ENCODE results near the gene RPS6KA3.

RPS6KA3 gene

DNA sequence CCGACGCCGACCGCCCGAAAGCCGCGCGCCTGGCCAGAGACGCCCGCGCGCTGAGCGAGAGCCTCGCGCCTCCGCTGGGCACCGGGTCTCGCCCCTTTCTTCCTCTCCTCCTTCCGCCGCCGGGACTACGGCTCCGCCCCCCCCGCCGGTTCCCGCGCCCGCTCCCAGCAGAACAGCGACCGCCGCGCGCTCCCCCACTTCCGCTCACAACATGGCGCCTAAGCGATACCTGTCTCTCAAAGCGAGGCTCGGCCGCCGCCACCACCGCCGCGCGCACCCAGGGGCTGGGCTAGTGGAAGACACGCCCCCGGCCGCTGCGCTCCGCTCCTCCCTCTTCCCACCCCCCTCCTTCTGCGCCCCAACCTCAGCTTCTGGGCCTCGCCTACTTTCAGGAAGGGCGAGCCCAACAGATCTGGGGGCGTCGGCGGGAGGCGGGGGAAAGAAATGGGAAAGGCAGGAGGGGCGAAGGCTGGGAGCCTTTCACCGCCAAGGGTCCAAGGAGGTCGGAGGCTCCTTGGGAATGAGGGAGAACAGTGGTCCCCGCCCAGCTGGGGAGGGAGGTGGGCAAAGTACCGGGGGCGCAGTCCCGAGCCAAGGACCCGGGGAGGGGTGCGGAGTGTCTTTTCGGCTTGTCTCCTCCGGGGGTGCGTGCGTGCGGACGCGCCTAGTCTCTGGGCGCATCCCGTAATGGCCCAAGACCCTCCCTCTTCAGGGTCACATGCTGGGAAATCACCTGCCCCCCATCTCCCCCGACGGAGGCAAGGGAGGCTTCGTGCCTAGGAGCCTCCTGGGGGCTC is at the start of gene RPS6KA3:
RPS6KA3 (minus strand) TSS at position 100 of the 797 bp plus-strand sequence. CDS start 277 bp downstream, outside the sequence.
- DNase-seq (ENCODE audit: low read depth), result peak; percentile 82

DNA sequence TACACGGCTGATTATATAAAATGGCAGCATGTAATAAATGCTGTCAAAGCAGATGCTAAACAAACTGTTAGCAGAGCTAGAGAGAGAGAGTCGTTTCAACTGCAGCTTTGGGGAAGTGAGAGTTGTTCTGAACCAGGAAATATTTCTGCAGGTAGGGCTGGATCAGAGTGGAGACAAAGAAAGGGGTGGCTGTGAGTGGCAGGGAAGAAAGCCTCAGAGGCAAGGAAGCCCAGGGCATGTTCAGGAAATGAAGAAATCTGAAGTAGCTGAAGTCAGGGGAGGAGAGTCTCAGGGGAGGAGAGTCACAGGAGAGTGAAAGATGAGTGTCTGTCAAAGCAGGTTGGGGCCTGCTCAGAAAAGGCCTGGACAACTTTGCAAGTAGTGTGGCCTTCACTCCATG is 48.4 kb upstream of the RPS6KA3 start:
- no peak for DNase-seq (ENCODE audit: low read depth)

- DNase-seq (ENCODE audit: low read depth), result no peak
These were observed 47.2 kb upstream of the RPS6KA3 start for GRCh38 chrX:20313899-20314298.

DNA sequence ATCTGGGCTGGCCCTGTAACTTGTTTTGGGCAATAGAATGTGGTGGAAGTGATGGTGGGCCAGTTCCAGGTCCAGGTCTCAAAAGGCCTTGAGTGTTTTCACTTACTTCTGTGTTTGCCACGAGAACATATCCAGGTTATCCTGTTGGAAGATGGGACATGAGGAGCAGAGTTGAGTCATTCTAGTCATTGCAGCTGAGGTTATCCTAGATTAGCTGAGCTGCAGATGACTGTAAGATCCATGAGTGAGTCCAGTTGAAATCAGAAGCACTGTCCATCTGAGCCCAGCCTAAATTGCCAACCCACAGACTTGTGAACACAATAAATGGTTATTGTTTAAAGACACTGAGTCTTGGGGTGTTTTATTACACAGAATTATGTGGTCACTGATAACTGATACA is 45.3 kb upstream of the RPS6KA3 start:
- no peak for DNase-seq (ENCODE audit: low read depth)

DNA sequence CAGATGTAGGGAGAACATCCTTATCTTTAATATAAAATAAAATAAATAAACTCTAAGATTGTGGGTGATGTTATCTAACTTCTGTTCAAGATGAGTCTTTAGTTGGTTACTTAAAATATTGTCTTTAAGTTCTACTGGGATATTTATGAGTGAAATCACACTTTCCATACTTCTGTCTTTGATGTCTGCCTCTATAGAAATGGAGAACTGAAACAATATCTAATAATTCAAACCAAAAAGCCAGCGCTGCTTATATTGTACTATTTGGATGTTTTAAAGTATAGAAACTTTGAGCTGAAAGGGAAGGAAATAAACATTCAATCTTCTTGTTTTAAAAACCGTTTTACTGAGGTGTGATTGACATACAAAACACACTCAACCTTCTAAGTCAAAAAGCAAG is 44.8 kb upstream of the RPS6KA3 start:
- DNase-seq (ENCODE audit: low read depth), result no peak

DNA sequence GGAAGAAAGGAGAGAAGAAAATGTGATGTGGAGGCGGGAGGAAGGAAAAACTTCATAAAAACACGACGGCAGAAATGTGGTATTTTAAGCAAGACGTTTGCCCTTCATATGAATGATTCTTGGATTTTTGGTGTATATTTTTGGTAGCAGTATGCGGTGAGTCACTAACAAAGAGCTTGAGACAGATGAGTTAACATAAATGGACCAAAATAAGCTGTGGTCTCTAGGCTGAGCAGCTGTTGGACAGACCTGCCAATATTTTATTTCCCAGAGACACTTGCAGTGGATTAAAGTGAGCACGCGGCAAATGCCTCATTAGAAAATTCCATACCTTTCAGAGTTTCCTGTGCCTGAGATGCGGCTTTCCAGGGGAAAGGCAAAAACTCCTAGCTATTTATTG is 43.1 kb upstream of the RPS6KA3 start:
- no peak for DNase-seq (ENCODE audit: low read depth)

- DNase-seq (ENCODE audit: low read depth), result no peak
These were observed 40.0 kb upstream of the RPS6KA3 start for GRCh38 chrX:20306668-20307067.

DNA sequence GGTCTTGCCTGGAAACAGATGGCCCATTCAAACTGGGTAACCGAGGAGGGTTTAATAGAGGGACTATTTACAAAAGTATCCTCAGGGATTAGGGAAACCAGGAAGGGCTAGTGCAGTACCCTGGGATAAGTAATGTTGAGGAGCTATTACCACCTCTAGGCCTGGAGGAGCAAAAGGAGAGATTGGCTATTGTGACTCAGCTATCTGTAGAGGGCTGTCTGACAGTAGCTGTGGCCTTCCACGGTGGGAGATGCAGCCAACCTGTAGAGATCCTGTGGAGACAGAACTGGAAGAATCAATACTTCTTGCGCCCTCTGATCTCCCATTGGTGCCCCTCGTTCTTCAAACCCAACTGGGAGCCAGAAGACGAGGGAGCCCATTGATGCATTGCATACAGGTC is 34.1 kb upstream of the RPS6KA3 start:
- DNase-seq (ENCODE audit: low read depth), result no peak

DNA sequence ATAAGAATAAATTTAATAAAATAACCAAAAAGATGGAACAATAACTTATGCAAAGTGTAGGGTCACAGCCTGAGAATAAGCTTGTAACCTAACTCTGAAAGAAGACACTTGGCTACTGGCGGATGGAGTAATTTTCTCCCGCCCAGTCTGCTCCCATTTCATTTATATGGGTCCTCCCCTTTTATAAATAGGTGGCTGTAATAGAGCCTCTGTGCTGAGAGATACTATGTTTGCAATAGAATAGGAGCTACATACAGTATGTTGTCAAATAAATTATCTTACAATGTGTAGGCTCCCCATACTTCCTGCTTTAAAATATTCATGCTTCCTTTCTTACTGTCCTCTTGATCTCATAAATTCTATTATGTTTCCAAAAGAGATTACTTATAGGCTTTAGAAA is 28.2 kb upstream of the RPS6KA3 start:
- no peak for DNase-seq (ENCODE audit: low read depth)

GRCh38 chrX:20294284-20294683 is 27.6 kb upstream of the RPS6KA3 start:
- no peak for DNase-seq (ENCODE audit: low read depth)

DNA sequence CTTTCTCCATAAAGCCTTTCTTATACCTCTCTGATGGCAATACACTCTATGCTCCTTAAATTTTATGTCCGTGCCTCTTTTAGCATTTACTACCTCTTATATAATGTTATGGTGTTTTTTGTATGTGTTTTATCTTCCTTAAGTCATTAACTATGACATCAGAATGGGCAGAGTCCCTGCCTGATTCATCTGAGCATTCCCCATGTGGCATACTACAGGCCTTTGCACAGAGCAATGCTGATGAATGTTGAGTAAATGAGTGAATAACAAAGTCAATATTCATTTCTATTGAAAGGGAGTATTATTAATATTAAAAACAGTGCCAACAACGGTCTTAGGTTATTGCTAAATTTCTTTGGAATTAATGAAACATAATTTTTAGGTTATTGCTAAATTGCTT is 18.8 kb upstream of the RPS6KA3 start:
- DNase-seq (ENCODE audit: low read depth), result no peak

DNA sequence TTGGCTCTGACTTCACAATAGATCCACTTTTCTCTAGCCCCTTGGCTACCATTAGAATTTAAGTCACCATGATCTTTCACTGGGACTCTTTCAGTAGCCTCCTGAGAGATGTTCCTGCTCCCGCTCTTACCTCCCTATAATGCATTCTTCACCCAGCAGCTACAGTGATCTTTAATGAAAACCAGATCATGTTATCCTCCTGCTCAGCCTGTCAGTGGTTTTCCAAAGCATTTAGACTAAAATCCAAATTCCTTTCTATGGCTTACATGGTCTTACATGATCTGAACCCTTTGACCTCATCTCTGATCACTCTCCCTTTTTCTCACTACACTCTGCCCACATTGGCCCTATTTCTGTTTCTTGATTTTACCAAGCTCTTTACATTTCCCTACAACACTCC is 18.3 kb upstream of the RPS6KA3 start:
- no peak for DNase-seq (ENCODE audit: low read depth)

- DNase-seq (ENCODE audit: low read depth), result no peak
These were observed 17.7 kb upstream of the RPS6KA3 start for GRCh38 chrX:20284444-20284843.

GRCh38 chrX:20280938-20281337 is 14.2 kb upstream of the RPS6KA3 start:
- DNase-seq (ENCODE audit: low read depth), result no peak

GRCh38 chrX:20274121-20274520 is 7.4 kb upstream of the RPS6KA3 start:
- DNase-seq (ENCODE audit: low read depth), result no peak

GRCh38 chrX:20271730-20272129 is 5.0 kb upstream of the RPS6KA3 start:
- DNase-seq (ENCODE audit: low read depth), result no peak

GRCh38 chrX:20271186-20271585 is 4.5 kb upstream of the RPS6KA3 start:
- no peak for DNase-seq (ENCODE audit: low read depth)

GRCh38 chrX:20270562-20270890 is 3.8 kb upstream of the RPS6KA3 start:
- DNase-seq (ENCODE audit: low read depth), result no peak

- no peak for DNase-seq (ENCODE audit: low read depth)
These were observed 3.3 kb upstream of the RPS6KA3 start for GRCh38 chrX:20269848-20270561.

DNA sequence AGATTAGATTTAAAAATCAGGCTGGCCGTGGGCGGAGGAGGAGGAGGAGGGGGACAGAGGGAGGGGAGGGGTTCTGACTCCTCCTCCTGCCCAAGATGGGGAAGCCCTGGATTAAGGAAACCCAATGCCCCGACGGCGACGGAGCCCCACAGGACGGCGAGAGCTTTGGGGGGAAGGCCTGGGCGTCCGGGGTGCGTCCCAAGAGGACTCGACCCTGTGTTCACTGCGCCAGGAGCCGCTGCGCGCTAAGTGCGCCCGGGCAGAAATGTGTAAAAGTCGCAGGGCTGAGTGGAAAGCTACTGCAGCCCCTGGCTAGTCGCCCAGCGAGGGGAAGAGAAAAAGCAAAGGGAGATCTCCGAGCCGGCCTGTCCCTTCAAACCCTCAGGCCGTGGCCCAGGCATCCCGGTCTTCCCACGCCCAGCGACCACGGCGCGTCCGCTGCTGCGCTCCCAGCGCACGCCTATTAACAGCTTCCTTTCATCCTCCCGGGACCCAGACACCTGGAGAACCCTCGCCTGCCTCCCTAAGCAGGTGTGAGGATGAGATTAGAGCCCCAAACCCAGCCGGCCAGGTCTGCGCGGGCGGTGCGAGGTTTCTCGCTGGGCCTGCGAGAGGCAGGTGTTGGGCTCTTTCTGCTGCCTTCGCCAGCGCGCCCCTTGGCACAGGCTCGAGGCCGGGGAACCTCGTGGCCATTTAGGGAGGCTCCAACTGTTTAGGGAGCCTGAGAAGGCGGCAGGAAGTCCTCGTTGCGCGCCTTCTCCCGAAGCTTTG is 1.4 kb upstream of the RPS6KA3 start:
- no peak for DNase-seq (ENCODE audit: low read depth)

GRCh38 chrX:20267607-20267930 is 860 bp upstream of the RPS6KA3 start:
- DNase-seq (ENCODE audit: low read depth), result no peak

- no peak for DNase-seq (ENCODE audit: low read depth)
These were observed 705 bp downstream of the RPS6KA3 start for GRCh38 chrX:20265726-20266681.
